ENCODE measurements around the gene ZNF284.

DNA sequence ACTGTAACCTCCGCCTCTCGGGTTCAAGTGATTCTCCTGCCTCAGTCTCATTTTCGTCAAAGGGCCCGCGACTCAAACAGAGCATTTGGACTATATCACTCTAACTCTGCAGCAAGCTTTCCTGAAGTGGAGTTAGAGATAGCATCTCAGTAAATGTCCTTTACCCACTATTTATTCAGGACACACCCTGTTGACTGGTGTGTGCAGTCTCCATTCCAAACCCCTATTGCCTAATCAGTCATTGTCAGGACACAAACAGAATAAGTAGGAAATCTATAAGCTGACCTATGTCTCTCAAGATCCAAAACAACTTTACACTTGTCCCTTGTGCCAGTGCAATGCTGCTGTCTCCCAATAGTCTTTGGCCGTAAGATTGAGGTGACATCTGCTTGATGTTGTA is 45.3 kb upstream of the ZNF284 start:
- TF ChIP-seq MAZ (IDR thresholded peaks at IDR 0.05; ENCODE audit: borderline replicate concordance, low read depth, low read length) (no peak), POLR2A (IDR thresholded peaks at IDR 0.05; ENCODE audit: low read length) (no peak), CEBPB (IDR thresholded peaks at IDR 0.05) (no peak), JUN (IDR thresholded peaks at IDR 0.05) (no peak), CBX8 (IDR thresholded peaks at IDR 0.05) (no peak), SMC3 (IDR thresholded peaks at IDR 0.05) (no peak), CHD2 (IDR thresholded peaks at IDR 0.05; ENCODE audit: low read length, partially characterized antibody) (no peak)
- TF ChIP-seq, protein P1, sequence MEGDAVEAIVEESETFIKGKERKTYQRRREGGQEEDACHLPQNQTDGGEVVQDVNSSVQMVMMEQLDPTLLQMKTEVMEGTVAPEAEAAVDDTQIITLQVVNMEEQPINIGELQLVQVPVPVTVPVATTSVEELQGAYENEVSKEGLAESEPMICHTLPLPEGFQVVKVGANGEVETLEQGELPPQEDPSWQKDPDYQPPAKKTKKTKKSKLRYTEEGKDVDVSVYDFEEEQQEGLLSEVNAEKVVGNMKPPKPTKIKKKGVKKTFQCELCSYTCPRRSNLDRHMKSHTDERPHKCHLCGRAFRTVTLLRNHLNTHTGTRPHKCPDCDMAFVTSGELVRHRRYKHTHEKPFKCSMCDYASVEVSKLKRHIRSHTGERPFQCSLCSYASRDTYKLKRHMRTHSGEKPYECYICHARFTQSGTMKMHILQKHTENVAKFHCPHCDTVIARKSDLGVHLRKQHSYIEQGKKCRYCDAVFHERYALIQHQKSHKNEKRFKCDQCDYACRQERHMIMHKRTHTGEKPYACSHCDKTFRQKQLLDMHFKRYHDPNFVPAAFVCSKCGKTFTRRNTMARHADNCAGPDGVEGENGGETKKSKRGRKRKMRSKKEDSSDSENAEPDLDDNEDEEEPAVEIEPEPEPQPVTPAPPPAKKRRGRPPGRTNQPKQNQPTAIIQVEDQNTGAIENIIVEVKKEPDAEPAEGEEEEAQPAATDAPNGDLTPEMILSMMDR (IDR thresholded peaks at IDR 0.05), result no peak
- TF ChIP-seq, protein P2, sequence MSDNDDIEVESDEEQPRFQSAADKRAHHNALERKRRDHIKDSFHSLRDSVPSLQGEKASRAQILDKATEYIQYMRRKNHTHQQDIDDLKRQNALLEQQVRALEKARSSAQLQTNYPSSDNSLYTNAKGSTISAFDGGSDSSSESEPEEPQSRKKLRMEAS (IDR thresholded peaks at IDR 0.05), result no peak
- TF ChIP-seq, protein P3, sequence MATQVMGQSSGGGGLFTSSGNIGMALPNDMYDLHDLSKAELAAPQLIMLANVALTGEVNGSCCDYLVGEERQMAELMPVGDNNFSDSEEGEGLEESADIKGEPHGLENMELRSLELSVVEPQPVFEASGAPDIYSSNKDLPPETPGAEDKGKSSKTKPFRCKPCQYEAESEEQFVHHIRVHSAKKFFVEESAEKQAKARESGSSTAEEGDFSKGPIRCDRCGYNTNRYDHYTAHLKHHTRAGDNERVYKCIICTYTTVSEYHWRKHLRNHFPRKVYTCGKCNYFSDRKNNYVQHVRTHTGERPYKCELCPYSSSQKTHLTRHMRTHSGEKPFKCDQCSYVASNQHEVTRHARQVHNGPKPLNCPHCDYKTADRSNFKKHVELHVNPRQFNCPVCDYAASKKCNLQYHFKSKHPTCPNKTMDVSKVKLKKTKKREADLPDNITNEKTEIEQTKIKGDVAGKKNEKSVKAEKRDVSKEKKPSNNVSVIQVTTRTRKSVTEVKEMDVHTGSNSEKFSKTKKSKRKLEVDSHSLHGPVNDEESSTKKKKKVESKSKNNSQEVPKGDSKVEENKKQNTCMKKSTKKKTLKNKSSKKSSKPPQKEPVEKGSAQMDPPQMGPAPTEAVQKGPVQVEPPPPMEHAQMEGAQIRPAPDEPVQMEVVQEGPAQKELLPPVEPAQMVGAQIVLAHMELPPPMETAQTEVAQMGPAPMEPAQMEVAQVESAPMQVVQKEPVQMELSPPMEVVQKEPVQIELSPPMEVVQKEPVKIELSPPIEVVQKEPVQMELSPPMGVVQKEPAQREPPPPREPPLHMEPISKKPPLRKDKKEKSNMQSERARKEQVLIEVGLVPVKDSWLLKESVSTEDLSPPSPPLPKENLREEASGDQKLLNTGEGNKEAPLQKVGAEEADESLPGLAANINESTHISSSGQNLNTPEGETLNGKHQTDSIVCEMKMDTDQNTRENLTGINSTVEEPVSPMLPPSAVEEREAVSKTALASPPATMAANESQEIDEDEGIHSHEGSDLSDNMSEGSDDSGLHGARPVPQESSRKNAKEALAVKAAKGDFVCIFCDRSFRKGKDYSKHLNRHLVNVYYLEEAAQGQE (IDR thresholded peaks at IDR 0.05), result no peak

Measured in A549 (cell line).